Stomach (tissue), 4 donors: ENCODE results near the gene IL36RN.

Experiments
- CTCF ChIP-seq, 7 experiments: fragments of 450-650 bp in 4 of 7; fragments of 200-600 bp in 3 of 7; sonication (generic) in 3 of 7; IDR thresholded peaks; one replicate each; pipeline ENCODE4 v1.5.1; 2016 to 2019; ENCODE audit warnings: antibody characterized with exemption in 7 of 7, control low read depth in 2 of 7, mild to moderate bottlenecking in 1 of 7
- EP300 ChIP-seq: sonication (generic); formaldehyde crosslinking; IDR thresholded peaks from one replicate; pipeline ENCODE4 v1.6.1; 2017; ENCODE audit warnings: antibody characterized with exemption
- POLR2A ChIP-seq, 4 donors: fragments of 450-650 bp; IDR thresholded peaks; one replicate each; pipeline ENCODE4 v1.6.1; 2016; ENCODE audit warnings: antibody characterized with exemption in 4 of 4, control low read depth in 2 of 4, mild to moderate bottlenecking in 1 of 4, moderate library complexity in 1 of 4
- POLR2AphosphoS5 ChIP-seq, 3 donors: sonication (generic); formaldehyde crosslinking; IDR thresholded peaks; one replicate each; pipeline ENCODE4 v1.6.1; 2016; ENCODE audit warnings: antibody characterized with exemption in 3 of 3

DNA sequence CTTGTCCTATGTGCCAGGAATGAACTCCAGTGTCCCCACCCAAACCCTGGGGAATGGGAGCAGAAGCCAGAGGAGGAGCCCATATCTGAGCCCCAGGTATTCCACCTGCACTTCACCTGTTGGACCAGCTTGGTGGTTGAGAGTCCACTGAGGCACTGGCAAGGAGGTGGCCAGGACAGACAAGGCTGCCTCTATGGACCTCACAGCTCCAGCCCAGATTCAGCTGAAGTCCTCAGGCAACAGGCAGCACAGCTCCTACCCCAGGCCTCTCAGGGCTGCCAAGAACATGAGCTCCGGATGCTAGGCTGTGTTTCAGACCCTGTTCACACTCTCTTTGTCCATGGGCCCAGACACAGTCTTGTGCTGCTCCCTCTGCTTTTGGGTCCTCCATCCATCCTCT lies 5.9 kb downstream of the IL36RN start:
- no peak for TF ChIP-seq CTCF (IDR thresholded peaks at IDR 0.05)
- no peak for TF ChIP-seq POLR2A (IDR thresholded peaks at IDR 0.05)
- no peak for TF ChIP-seq POLR2AphosphoS5 (IDR thresholded peaks at IDR 0.05)
- TF ChIP-seq EP300: no peak
